ENCODE results near the gene OLA1. TPM values are rescaled to one million over a fixed set of nuclear protein-coding genes. Genes with fewer than 3 reads are reported as not detected.

OLA1 gene
- total and polyA plus RNA-seq, 2 donors (not counting 1 experiment from before 2014, with no cell fraction given), result 13.9 to 47.7 TPM

GRCh38 chr2:174039551-174040416 is 208.5 kb downstream of the OLA1 start:
- POLR2A ChIA-PET, result no interaction called here
- WGBS (ENCODE audit: insufficient coverage), result 20% methylated on average over 13 of the region's 16 CpGs
- peak overlapping the region; percentile 38 for H3K9ac ChIP-seq (ENCODE audit: low read length)

More at GRCh38 chr2:174039551-174040416, 208.5 kb downstream of the OLA1 start:
- Histone ChIP-seq H2AFZ (ENCODE audit: insufficient read depth, low read depth, low read length, poor library complexity, severe bottlenecking) (peak overlapping the region; percentile 80), H3K36me3 (replicated peaks in 1 of 2; ENCODE audit: control extremely low read depth in 1 of 2, control insufficient read depth in 1 of 2, extremely low read depth in 1 of 2, insufficient read depth in 2 of 2, low read length in 1 of 2) (no peaks in the 10 kb centered on the region), H3K27me3 (replicated peaks in 1 of 4; ENCODE audit: control extremely low read depth in 1 of 4, control insufficient read depth in 3 of 4, insufficient read depth in 4 of 4, low read length in 3 of 4) (peaks cover 0 to 5% (median 2%) of the 10 kb centered on the region in 4 experiments), H3K9me3 (ENCODE audit: control extremely low read depth in 1 of 3, control insufficient read depth in 2 of 3, insufficient read depth in 1 of 3, low read length in 2 of 3) (no peaks in the 10 kb centered on the region), H4K20me1 (ENCODE audit: control insufficient read depth, insufficient read depth, low read length, poor library complexity, severe bottlenecking) (no peaks in the 10 kb centered on the region), H3K4me3 (ENCODE audit: control extremely low read depth in 1 of 5, extremely low read depth in 1 of 5, insufficient read depth in 1 of 5, low read depth in 2 of 5, low read length in 4 of 5) (peak overlapping the region in 4 of 5 experiments; percentile 7 to 34 (median 19)), H3K4me1 (ENCODE audit: control insufficient read depth in 2 of 2, insufficient read depth in 2 of 2, low read length in 2 of 2) (peaks cover 11 to 23% of the 10 kb centered on the region in 2 donors), H3K4me2 (replicated peaks; ENCODE audit: low read depth, low read length, poor library complexity, severe bottlenecking) (peak overlapping the region; percentile 63), H3K79me2 (ENCODE audit: control insufficient read depth, insufficient read depth, low read length) (no peaks in the 10 kb centered on the region), H3K27ac (ENCODE audit: low read length in 2 of 2) (peak overlapping the region; percentile 87 to 94)
- Mint-ChIP-seq H3K27me3 (no peaks in the 10 kb centered on the region), H3K27ac (peak overlapping the region; percentile 96), H3K4me1 (peaks cover 24% of the 10 kb centered on the region), H3K4me3 (peak overlapping the region; percentile 72), H3K9me3 (ENCODE audit: insufficient read depth) (no peaks in the 10 kb centered on the region)
- TF ChIP-seq EZH2 (IDR thresholded peaks at IDR 0.05; ENCODE audit: borderline replicate concordance, insufficient read depth, low read depth, low read length, poor library complexity, severe bottlenecking) (no peak), CTCF (IDR thresholded peaks at IDR 0.05) (peak; percentile 84)
- ATAC-seq (ENCODE audit: low read depth) (peak; percentile 90), DNase-seq (peak; percentile 93)
- intact Hi-C loops (cut with micrococcal nuclease), result loop anchor here (1.0 to 2.0 kb wide), 5 partner anchors 43 to 209 kb away; partner anchors contain the start of genes OLA1 and SP3
- CTCF ChIA-PET, result interaction anchor here (0.8 to 3.4 kb wide), 10 partner anchors 31 to 639 kb away, joined by 3 to 10 read pairs (median 4); no protein-coding TSS in a partner anchor

All from B cell (primary cell).